Gastroesophageal sphincter (tissue), 3 donors: ENCODE results near the gene ACAA2.

Experiments
- POLR2A ChIP-seq, 2 donors: fragments of 450-650 bp; IDR thresholded peaks; one replicate each; pipeline ENCODE4 v1.6.1; 2017; ENCODE audit warnings: antibody characterized with exemption in 2 of 2, mild to moderate bottlenecking in 2 of 2, moderate library complexity in 1 of 2
- TF ChIP-seq, protein P1 (sequence below), 4 experiments: fragments of 200-600 bp in 2 of 4; fragments of 450-650 bp in 2 of 4; sonication (generic) in 1 of 4; IDR thresholded peaks; one replicate each; pipeline ENCODE4 v1.5.1; 2017 to 2019; ENCODE audit warnings: antibody characterized with exemption in 4 of 4, mild to moderate bottlenecking in 2 of 4, moderate library complexity in 2 of 4

DNA sequence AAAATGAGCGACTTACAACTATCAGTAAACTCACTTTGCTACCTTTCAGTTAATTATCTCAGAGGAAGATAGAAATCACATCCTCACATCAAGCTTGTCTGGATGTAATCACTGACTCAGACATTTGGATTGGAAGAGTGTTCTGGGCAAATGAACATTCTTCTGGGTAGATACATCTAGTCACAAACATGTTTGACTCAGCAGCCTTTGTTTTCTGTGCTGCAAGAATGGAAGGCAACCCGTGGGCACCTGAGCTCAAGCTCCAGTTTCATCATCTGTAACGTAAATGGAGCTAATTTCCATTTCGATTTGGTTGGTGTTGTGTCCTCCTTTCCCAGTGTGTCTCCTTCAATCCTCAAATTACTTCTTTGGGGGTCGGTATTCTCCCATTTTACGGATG, 58.5 kb downstream of the ACAA2 start:
- TF ChIP-seq, protein P1, sequence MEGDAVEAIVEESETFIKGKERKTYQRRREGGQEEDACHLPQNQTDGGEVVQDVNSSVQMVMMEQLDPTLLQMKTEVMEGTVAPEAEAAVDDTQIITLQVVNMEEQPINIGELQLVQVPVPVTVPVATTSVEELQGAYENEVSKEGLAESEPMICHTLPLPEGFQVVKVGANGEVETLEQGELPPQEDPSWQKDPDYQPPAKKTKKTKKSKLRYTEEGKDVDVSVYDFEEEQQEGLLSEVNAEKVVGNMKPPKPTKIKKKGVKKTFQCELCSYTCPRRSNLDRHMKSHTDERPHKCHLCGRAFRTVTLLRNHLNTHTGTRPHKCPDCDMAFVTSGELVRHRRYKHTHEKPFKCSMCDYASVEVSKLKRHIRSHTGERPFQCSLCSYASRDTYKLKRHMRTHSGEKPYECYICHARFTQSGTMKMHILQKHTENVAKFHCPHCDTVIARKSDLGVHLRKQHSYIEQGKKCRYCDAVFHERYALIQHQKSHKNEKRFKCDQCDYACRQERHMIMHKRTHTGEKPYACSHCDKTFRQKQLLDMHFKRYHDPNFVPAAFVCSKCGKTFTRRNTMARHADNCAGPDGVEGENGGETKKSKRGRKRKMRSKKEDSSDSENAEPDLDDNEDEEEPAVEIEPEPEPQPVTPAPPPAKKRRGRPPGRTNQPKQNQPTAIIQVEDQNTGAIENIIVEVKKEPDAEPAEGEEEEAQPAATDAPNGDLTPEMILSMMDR (IDR thresholded peaks at IDR 0.05), result no peak
- TF ChIP-seq POLR2A (IDR thresholded peaks at IDR 0.05), result no peak
